Measurements from ENCODE around the gene GSDMA.
A peak's percentile ranks its signal among the peaks of the same experiment; 100 is the strongest.

The GSDMA gene

GRCh38 chr17:39973496-39973895 is 10.7 kb downstream of the GSDMA start:
- no peak overlapping the region for H2AFZ ChIP-seq (ENCODE audit: low read depth, low read length)
- H3K4me3 ChIP-seq (ENCODE audit: low read length), result no peak overlapping the region
- no peak overlapping the region for H3K9ac ChIP-seq (ENCODE audit: low read length)
- H3K27ac ChIP-seq (ENCODE audit: low read length), result no peak overlapping the region
- H3K9me3 ChIP-seq (ENCODE audit: insufficient read depth, low read length), result no peaks in the 10 kb centered on the region
- H4K20me1 ChIP-seq (ENCODE audit: insufficient read depth, low read length), result no peaks in the 10 kb centered on the region
- H3K4me1 ChIP-seq (ENCODE audit: low read length), result peaks cover 10% of the 10 kb centered on the region
- no peaks in the 10 kb centered on the region for H3K79me2 ChIP-seq (ENCODE audit: low read length)
- peaks cover 43% of the 10 kb centered on the region for H3K27me3 ChIP-seq (ENCODE audit: low read depth, low read length)
- H3K4me2 ChIP-seq (ENCODE audit: low read length), result no peak overlapping the region
- H3K36me3 ChIP-seq (replicated peaks; ENCODE audit: low read depth, low read length), result no peaks in the 10 kb centered on the region
- TF ChIP-seq, protein P1, sequence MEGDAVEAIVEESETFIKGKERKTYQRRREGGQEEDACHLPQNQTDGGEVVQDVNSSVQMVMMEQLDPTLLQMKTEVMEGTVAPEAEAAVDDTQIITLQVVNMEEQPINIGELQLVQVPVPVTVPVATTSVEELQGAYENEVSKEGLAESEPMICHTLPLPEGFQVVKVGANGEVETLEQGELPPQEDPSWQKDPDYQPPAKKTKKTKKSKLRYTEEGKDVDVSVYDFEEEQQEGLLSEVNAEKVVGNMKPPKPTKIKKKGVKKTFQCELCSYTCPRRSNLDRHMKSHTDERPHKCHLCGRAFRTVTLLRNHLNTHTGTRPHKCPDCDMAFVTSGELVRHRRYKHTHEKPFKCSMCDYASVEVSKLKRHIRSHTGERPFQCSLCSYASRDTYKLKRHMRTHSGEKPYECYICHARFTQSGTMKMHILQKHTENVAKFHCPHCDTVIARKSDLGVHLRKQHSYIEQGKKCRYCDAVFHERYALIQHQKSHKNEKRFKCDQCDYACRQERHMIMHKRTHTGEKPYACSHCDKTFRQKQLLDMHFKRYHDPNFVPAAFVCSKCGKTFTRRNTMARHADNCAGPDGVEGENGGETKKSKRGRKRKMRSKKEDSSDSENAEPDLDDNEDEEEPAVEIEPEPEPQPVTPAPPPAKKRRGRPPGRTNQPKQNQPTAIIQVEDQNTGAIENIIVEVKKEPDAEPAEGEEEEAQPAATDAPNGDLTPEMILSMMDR (IDR thresholded peaks at IDR 0.05; ENCODE audit: low read depth, low read length), result no peak
- no peak for TF ChIP-seq EZH2phosphoT487 (IDR thresholded peaks at IDR 0.05; ENCODE audit: low read depth)

GRCh38 chr17:39974433-39974832 is 11.6 kb downstream of the GSDMA start:
- Histone ChIP-seq H3K4me2 (ENCODE audit: low read length) (no peak overlapping the region), H3K79me2 (ENCODE audit: low read length) (no peaks in the 10 kb centered on the region), H2AFZ (ENCODE audit: low read depth, low read length) (no peak overlapping the region), H3K27ac (ENCODE audit: low read length) (no peak overlapping the region), H3K9ac (ENCODE audit: low read length) (no peak overlapping the region), H3K9me3 (ENCODE audit: insufficient read depth, low read length) (no peaks in the 10 kb centered on the region), H3K27me3 (ENCODE audit: low read depth, low read length) (peaks cover 40% of the 10 kb centered on the region), H3K4me3 (ENCODE audit: low read length) (no peak overlapping the region), H3K36me3 (replicated peaks; ENCODE audit: low read depth, low read length) (no peaks in the 10 kb centered on the region), H4K20me1 (ENCODE audit: insufficient read depth, low read length) (no peaks in the 10 kb centered on the region), H3K4me1 (ENCODE audit: low read length) (peaks cover 11% of the 10 kb centered on the region)
- TF ChIP-seq EZH2phosphoT487 (IDR thresholded peaks at IDR 0.05; ENCODE audit: low read depth), result no peak
- TF ChIP-seq, protein P1 (IDR thresholded peaks at IDR 0.05; ENCODE audit: low read depth, low read length), result no peak

- H3K27ac ChIP-seq (ENCODE audit: low read length), result no peak overlapping the region
- no peaks in the 10 kb centered on the region for H4K20me1 ChIP-seq (ENCODE audit: insufficient read depth, low read length)
- no peak overlapping the region for H2AFZ ChIP-seq (ENCODE audit: low read depth, low read length)
- TF ChIP-seq, protein P1 (IDR thresholded peaks at IDR 0.05; ENCODE audit: low read depth, low read length), result no peak
- no peak for TF ChIP-seq EZH2phosphoT487 (IDR thresholded peaks at IDR 0.05; ENCODE audit: low read depth)
- H3K4me2 ChIP-seq (ENCODE audit: low read length), result no peak overlapping the region
- no peak overlapping the region for H3K9ac ChIP-seq (ENCODE audit: low read length)
- no peaks in the 10 kb centered on the region for H3K36me3 ChIP-seq (replicated peaks; ENCODE audit: low read depth, low read length)
- no peak overlapping the region for H3K4me3 ChIP-seq (ENCODE audit: low read length)
- H3K4me1 ChIP-seq (ENCODE audit: low read length), result peaks cover 15% of the 10 kb centered on the region
- no peaks in the 10 kb centered on the region for H3K9me3 ChIP-seq (ENCODE audit: insufficient read depth, low read length)
- H3K27me3 ChIP-seq (ENCODE audit: low read depth, low read length), result peaks cover 29% of the 10 kb centered on the region
- peaks cover 2% of the 10 kb centered on the region for H3K79me2 ChIP-seq (ENCODE audit: low read length)
These were observed 13.0 kb downstream of the GSDMA start for GRCh38 chr17:39975801-39976200.

GRCh38 chr17:39979016-39979670 is 16.3 kb downstream of the GSDMA start:
- H3K4me2 ChIP-seq (ENCODE audit: low read length), result peak overlapping the region; percentile 68
- H3K9me3 ChIP-seq (ENCODE audit: insufficient read depth, low read length), result no peaks in the 10 kb centered on the region
- H4K20me1 ChIP-seq (ENCODE audit: insufficient read depth, low read length), result peaks cover 18% of the 10 kb centered on the region
- H2AFZ ChIP-seq (ENCODE audit: low read depth, low read length), result no peak overlapping the region
- H3K79me2 ChIP-seq (ENCODE audit: low read length), result peaks cover 32% of the 10 kb centered on the region
- H3K36me3 ChIP-seq (replicated peaks; ENCODE audit: low read depth, low read length), result peaks cover 8% of the 10 kb centered on the region
- H3K4me3 ChIP-seq (ENCODE audit: low read length), result peak overlapping the region; percentile 97; the same call in 1 of the 2 replicates
- H3K27ac ChIP-seq (ENCODE audit: low read length), result no peak overlapping the region
- H3K9ac ChIP-seq (ENCODE audit: low read length), result 0 out of 2 replicates have a peak overlapping the region, but pooled peaks have one; percentile 81
- peaks cover 16% of the 10 kb centered on the region for H3K4me1 ChIP-seq (ENCODE audit: low read length)
- peaks cover 12% of the 10 kb centered on the region for H3K27me3 ChIP-seq (ENCODE audit: low read depth, low read length)
- no peak for TF ChIP-seq EZH2phosphoT487 (IDR thresholded peaks at IDR 0.05; ENCODE audit: low read depth)
- TF ChIP-seq, protein P1 (IDR thresholded peaks at IDR 0.05; ENCODE audit: low read depth, low read length), result no peak
